ENCODE results near the gene CROCC2.

CROCC2 gene

DNA sequence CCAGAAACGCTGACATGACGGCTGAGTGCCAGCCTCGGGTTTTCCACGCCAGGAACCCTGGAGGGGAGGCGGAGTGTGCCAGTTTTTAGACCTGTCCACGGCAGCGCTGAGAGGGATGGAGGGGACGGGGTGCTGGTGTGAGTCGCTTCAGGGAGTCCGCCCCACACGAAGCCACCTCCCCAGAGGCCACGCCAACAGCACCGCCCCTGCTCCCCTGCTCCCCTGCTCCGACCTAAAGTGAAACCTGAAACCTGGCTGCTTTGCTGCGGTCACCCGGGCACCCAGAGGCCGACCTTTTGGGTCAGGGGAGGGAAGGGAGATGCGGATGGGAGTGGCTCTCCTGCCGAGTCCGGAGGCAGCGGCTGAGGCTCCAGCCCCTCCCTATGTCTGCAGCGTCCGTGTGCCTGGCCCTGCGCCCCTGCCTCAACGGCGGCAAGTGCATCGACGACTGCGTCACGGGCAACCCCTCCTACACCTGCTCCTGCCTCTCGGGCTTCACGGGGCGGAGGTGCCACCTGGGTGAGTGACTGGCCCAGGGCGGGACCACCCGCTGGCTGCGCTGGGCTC lies 130.3 kb downstream of the CROCC2 start:
- H3K4me3 ChIP-seq (ENCODE audit: low read depth, low read length), result no peak overlapping the region
- peak; percentile 20 for DNase-seq (ENCODE audit: low read depth, low spot score)
- in situ Hi-C loops (cut with HindIII; ENCODE audit: low sequenced_read_pairs), result no loop called here
- TF ChIP-seq, protein P1, sequence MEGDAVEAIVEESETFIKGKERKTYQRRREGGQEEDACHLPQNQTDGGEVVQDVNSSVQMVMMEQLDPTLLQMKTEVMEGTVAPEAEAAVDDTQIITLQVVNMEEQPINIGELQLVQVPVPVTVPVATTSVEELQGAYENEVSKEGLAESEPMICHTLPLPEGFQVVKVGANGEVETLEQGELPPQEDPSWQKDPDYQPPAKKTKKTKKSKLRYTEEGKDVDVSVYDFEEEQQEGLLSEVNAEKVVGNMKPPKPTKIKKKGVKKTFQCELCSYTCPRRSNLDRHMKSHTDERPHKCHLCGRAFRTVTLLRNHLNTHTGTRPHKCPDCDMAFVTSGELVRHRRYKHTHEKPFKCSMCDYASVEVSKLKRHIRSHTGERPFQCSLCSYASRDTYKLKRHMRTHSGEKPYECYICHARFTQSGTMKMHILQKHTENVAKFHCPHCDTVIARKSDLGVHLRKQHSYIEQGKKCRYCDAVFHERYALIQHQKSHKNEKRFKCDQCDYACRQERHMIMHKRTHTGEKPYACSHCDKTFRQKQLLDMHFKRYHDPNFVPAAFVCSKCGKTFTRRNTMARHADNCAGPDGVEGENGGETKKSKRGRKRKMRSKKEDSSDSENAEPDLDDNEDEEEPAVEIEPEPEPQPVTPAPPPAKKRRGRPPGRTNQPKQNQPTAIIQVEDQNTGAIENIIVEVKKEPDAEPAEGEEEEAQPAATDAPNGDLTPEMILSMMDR (IDR thresholded peaks at IDR 0.05; ENCODE audit: low read depth, low read length), result no peak

DNA sequence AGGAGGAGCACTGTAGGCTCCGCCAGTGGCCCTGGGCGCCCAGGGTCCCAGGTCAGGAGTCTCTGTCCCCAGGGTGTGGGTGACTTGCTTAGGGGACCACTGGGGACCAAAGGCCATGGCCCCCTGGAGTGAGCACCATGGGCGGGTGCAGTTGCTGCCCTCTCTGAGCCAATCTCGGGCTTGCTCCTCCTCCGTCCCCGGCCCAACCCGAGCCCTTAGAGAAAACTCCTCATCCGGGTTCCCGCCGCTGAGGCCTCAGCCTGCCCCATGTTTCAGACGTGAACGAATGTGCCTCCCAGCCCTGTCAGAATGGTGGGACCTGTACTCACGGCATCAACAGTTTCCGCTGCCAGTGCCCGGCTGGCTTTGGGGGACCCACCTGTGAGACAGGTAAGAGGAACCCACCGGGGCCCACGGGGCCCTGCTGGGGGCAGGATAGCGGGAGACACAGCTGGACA lies 130.9 kb downstream of the CROCC2 start:
- TF ChIP-seq, protein P1 (IDR thresholded peaks at IDR 0.05; ENCODE audit: low read depth, low read length), result no peak
- in situ Hi-C loops (cut with HindIII; ENCODE audit: low sequenced_read_pairs), result no loop called here
- H3K4me3 ChIP-seq (ENCODE audit: low read depth, low read length), result no peak overlapping the region
- no peak for DNase-seq (ENCODE audit: low read depth, low spot score)

DNA sequence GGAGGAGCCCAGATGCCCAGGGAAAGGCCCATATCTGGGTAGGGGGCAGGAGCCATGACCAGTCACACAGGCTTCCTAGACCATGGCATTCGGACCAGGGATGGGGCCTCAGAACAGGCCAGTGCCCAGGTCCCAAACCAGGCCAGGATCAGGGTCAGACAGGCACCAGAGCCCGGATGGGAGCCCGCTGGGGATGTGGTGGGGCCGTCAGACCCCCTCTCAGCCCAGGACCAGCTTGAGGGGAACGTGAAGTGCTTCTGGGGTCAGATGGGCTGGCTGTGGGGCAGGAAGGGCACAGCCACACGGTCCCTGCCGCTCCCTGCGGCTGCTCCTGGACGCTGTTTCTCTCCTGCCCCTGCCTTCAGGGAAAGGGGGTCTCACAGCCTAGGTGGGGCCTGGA lies 131.4 kb downstream of the CROCC2 start:
- in situ Hi-C loops (cut with HindIII; ENCODE audit: low sequenced_read_pairs), result no loop called here
- H3K4me3 ChIP-seq (ENCODE audit: low read depth, low read length), result no peak overlapping the region
- TF ChIP-seq, protein P1 (IDR thresholded peaks at IDR 0.05; ENCODE audit: low read depth, low read length), result no peak
- no peak for DNase-seq (ENCODE audit: low read depth, low spot score)

DNA sequence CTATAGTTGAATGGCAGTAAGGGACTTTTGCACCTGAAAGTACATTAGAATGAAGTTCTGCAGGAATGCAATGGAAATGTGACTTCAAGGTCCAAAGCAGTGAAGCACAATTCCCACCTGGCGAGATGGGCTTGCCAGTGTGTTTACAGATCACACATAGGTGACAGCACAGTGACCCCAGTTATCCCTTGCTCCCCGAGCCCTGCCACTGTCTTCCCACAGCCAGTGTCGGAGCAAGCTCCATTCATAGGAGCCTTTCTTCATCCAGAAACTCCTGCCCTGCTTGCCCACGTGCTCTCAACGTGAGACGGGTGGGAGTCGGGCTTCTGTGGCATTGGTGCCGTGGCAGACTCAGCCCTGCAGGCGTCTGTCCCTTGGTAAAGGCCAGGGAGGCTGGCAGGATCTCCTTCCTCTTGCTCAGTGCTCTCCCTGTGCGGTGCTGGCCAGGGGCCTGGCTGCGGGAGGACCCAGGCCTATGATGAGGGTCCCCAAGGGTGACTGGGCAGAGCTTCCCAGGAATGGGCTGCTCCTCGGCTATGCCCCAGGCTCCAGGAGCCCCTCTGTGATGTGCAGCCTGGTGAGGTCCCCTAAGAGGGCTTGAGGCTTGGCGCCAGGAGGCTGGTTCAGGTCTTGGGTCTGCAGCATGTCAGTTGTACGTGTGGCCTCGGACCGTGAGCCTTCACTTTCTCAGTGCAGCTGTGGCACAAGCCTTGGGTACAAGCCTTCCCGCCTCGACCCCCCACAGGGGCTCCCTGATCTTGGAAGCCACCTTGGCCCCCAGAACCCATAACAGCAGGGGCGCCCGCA lies 132.4 kb downstream of the CROCC2 start:
- H3K4me3 ChIP-seq (ENCODE audit: low read depth, low read length), result no peak overlapping the region
- TF ChIP-seq, protein P1 (IDR thresholded peaks at IDR 0.05; ENCODE audit: low read depth, low read length), result no peak
- DNase-seq (ENCODE audit: low read depth, low spot score), result no peak
- in situ Hi-C loops (cut with HindIII; ENCODE audit: low sequenced_read_pairs), result no loop called here

DNA sequence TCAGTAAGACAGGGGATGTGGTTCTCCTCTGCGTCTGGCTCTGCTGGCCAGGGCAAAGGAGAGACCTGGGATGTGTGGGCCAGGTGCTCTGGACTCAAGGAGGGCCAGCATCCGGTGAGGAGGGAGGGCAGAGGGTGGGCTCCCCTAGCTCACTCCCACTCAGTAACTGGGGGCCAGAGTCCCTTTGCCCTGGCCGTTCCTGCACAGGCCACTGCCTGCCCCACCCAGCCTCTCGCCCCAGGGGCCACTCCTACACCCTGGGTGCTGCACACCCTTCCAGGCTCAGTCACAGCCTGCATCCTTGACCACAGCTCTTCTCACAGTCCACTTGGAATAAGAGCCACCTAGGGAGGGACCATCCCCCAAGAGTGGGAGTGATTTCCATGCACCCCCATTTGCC lies 133.3 kb downstream of the CROCC2 start:
- H3K4me3 ChIP-seq (ENCODE audit: low read depth, low read length), result no peak overlapping the region
- no peak for DNase-seq (ENCODE audit: low read depth, low spot score)
- TF ChIP-seq, protein P1 (IDR thresholded peaks at IDR 0.05; ENCODE audit: low read depth, low read length), result no peak
- in situ Hi-C loops (cut with HindIII; ENCODE audit: low sequenced_read_pairs), result no loop called here

DNA sequence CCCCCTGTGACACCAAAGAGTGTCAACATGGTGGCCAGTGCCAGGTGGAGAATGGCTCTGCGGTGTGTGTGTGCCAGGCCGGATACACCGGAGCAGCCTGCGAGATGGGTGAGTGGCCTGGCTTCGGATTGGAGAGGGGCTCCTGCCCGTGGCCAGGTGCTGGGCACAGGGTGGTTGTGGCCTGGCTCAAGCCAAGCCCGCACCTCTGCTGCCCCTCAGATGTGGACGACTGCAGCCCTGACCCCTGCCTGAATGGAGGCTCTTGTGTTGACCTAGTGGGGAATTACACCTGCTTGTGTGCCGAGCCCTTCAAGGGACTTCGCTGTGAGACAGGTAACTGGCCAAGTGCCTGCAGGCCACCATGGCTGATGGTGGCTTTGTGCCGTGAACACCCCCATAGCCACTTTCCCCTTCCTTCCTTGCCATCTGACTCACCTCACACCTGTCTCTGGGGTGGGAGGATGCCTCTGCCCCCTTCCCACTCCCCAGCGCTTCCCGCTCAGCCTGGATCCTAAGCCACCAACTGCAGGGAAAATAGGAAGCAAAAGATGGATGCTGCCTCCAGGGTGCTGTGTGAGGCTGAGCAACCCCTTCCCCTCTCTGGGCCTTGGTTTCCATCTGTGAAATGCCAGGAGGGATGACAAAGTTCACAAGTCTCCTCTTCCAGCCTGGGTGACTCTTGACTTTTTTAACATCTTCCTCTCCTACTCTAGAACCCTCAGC lies 134.1 kb downstream of the CROCC2 start:
- in situ Hi-C loops (cut with HindIII; ENCODE audit: low sequenced_read_pairs), result no loop called here
- TF ChIP-seq, protein P1 (IDR thresholded peaks at IDR 0.05; ENCODE audit: low read depth, low read length), result no peak
- DNase-seq (ENCODE audit: low read depth, low spot score), result no peak
- H3K4me3 ChIP-seq (ENCODE audit: low read depth, low read length), result no peak overlapping the region
